Liver (tissue), 9 donors: ENCODE measurements around the gene DNPH1. TPM values are rescaled to one million over a fixed set of nuclear protein-coding genes. Genes with fewer than 3 reads are reported as not detected.

Experiments used
- DNase-seq: peaks from one replicate; pipeline ENCODE4 v3.0.0-alpha.2; 2017; ENCODE audit warnings: low spot score
- H3K27ac ChIP-seq, 2 donors: one replicate each; pipeline ENCODE4 v1.7.0; 2013; ENCODE audit warnings: inconsistent platforms in 2 of 2, low read length in 2 of 2, control low read depth in 1 of 2, low read depth in 1 of 2, mild to moderate bottlenecking in 1 of 2
- H3K27me3 ChIP-seq, 4 donors: one replicate each; pipeline versions ENCODE4 v1.6.1 to v1.7.0; 2013; ENCODE audit warnings: low read length in 3 of 4, inconsistent platforms in 1 of 4, mild to moderate bottlenecking in 1 of 4, moderate library complexity in 1 of 4; ENCODE audit not compliant: control insufficient read depth in 4 of 4, insufficient read depth in 4 of 4
- H3K36me3 ChIP-seq, 4 donors: one replicate each; pipeline versions ENCODE4 v1.6.1 to v1.7.0; 2013; ENCODE audit warnings: low read length in 3 of 4, mild to moderate bottlenecking in 3 of 4, low read depth in 1 of 4, moderate library complexity in 1 of 4; ENCODE audit not compliant: control insufficient read depth in 4 of 4, insufficient read depth in 3 of 4
- H3K4me1 ChIP-seq, 4 donors: one replicate each; pipeline versions ENCODE4 v1.6.1 to v1.7.0; 2013; ENCODE audit warnings: low read length in 3 of 4, mild to moderate bottlenecking in 3 of 4, moderate library complexity in 1 of 4; ENCODE audit not compliant: control insufficient read depth in 4 of 4, insufficient read depth in 4 of 4
- H3K4me3 ChIP-seq, 3 donors: one replicate each; pipeline versions ENCODE4 v1.6.1 to v1.7.0; 2013; ENCODE audit warnings: low read length in 3 of 3, control low read depth in 1 of 3, low read depth in 1 of 3, mild to moderate bottlenecking in 1 of 3
- H3K9ac ChIP-seq, 2 donors: one replicate each; pipeline ENCODE4 v1.7.0; 2013; ENCODE audit warnings: low read length in 2 of 2, mild to moderate bottlenecking in 2 of 2, moderate library complexity in 2 of 2, control low read depth in 1 of 2, low read depth in 1 of 2
- H3K9me3 ChIP-seq, 4 donors: one replicate each; pipeline versions ENCODE4 v1.6.1 to v1.7.0; 2013; ENCODE audit warnings: low read length in 3 of 4; ENCODE audit not compliant: control insufficient read depth in 4 of 4
- NR2F2 ChIP-seq: IDR thresholded peaks from 2 replicates; pipeline ENCODE4 v1.6.1; 2016; ENCODE audit warnings: antibody characterized with exemption
- SP1 ChIP-seq: IDR thresholded peaks from 2 replicates; pipeline ENCODE4 v1.6.1; 2018; ENCODE audit warnings: antibody characterized with exemption, mild to moderate bottlenecking
- WGBS: extraction: QIAGEN DNeasy Blood & Tissue Kit; methylation state at CpG from one replicate; pipeline ENCODE4 v1.1.7; 2013; 5-methylcytosine and 5-hydroxymethylcytosine counted together
- polyA plus RNA-seq, 2 donors: library from polyadenylated mRNA; stranded (reverse) in 1 of 2; unstranded in 1 of 2; fragments of 200-250 nt in 1 of 2; fragments of >200 nt in 1 of 2; fragmentation: Nextera tagmentation in 1 of 2; extraction: Ambion mirVana in 1 of 2; gene quantifications; one replicate each; pipeline versions ENCODE4 v1.2.1 to v1.2.3, GENCODE V29; 2013 to 2015
- total RNA-seq, 2 donors: library from RNA; depleted of rRNA; stranded (reverse); fragments of >200 nt; gene quantifications; one replicate each; pipeline ENCODE4 v1.2.3, GENCODE V29; 2014
- donor health status: healthy.
- donor health status: healthy.
- donor health status: healthy.
- donor health status: healthy.
- donor health status: healthy.

The DNPH1 gene
- total and polyA plus RNA-seq, 4 donors: 53.2 to 195 (median 103) TPM

DNA sequence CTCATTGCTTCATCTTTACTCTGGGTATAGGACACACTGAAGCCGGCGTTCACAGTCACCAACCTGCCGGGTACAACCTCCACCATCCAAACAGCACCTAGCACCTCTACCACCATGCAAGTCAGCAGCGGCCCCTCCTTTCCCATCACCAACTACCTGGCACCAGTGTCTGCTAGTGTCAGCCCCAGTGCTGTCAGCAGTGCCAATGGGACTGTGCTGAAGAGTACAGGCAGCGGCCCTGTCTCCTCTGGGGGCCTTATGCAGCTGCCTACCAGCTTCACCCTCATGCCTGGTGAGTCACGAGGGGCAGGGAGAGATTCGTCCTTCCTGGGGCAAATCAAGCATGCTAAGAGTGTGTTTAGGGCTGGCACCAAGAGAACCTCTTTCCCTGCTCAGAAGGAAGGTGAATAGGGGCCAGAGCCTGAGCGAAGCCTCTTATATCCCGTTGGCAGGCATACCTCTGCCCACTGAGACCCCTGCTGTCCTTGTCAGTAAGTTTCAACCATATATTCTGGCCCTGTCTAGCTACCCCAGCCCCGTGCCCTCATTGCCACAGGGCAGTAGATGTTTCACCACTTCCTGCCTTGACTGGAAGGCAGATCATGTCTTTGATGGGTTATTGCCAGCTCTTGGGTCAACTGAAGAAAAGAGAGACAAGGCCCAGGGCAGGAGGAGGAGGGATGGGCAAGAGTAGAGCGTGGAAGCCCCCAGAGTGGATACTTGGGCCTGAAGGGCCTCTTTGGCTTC, 53.4 kb downstream of the DNPH1 start:
- Histone ChIP-seq H3K9me3 (no peaks in the 10 kb centered on the region), H3K27me3 (no peaks in the 10 kb centered on the region), H3K27ac (peak overlapping the region; percentile 3 to 37), H3K4me3 (no peak overlapping the region), H3K4me1 (peaks cover 3 to 26% (median 18%) of the 10 kb centered on the region in 4 donors), H3K9ac (no peak overlapping the region), H3K36me3 (peaks cover 18 to 38% (median 34%) of the 10 kb centered on the region in 4 donors)
- WGBS: 95% methylated on average over 11 of the region's 11 CpGs
- TF ChIP-seq NR2F2 (no peak), SP1 (no peak)
- no peak for DNase-seq

Other genes starting within 250 kb of the DNPH1 start
- gene PPP2R5D, start 244.9 kb downstream of the DNPH1 start, total RNA-seq: 10 to 100 TPM; 12.9 to 13.9 TPM
- 10 to 100 TPM in 1 of 2 donors, 1 to 10 TPM in 1; 6.7 to 13.5 TPM for gene PPP2R5D, start 244.9 kb downstream of the DNPH1 start, polyA plus RNA-seq
- 10 to 100 TPM; 10.7 to 24.0 TPM for gene MEA1, start 215.5 kb downstream of the DNPH1 start, total RNA-seq
- 10 to 100 TPM; 37.2 to 50.3 TPM for gene MEA1, start 215.5 kb downstream of the DNPH1 start, polyA plus RNA-seq
- gene KLHDC3, start 215.2 kb downstream of the DNPH1 start, total RNA-seq: 10 to 100 TPM; 51.2 to 66.5 TPM
- gene KLHDC3, start 215.2 kb downstream of the DNPH1 start, polyA plus RNA-seq: 10 to 100 TPM; 30.9 to 49.9 TPM
- gene RRP36, start 207.9 kb downstream of the DNPH1 start, total RNA-seq: 10 to 100 TPM; 23.4 to 33.4 TPM
- 10 to 100 TPM; 26.0 to 26.4 TPM for gene RRP36, start 207.9 kb downstream of the DNPH1 start, polyA plus RNA-seq
- 10 to 100 TPM; 10.3 to 10.4 TPM for gene CUL7, start 175.6 kb downstream of the DNPH1 start, total RNA-seq
- gene CUL7, start 175.6 kb downstream of the DNPH1 start, polyA plus RNA-seq: 1 to 10 TPM; 2.2 to 5.2 TPM
- 10 to 100 TPM; 19.6 to 23.8 TPM for gene MRPL2, start 170.0 kb downstream of the DNPH1 start, total RNA-seq
- 10 to 100 TPM; 65.6 to 73.9 TPM for gene MRPL2, start 170.0 kb downstream of the DNPH1 start, polyA plus RNA-seq
- gene KLC4, start 169.8 kb downstream of the DNPH1 start, total RNA-seq: 10 to 100 TPM; 33.2 to 97.0 TPM
- gene KLC4, start 169.8 kb downstream of the DNPH1 start, polyA plus RNA-seq: 10 to 100 TPM; 44.4 to 47.4 TPM
- gene PTK7, start 153.2 kb downstream of the DNPH1 start, total RNA-seq: 10 to 100 TPM in 1 of 2 donors, 1 to 10 TPM in 1; 1.8 to 10.5 TPM
- under 1 TPM; 0.67 to 0.76 TPM for gene PTK7, start 153.2 kb downstream of the DNPH1 start, polyA plus RNA-seq
- gene SRF, start 58.2 kb downstream of the DNPH1 start, total RNA-seq: 10 to 100 TPM in 1 of 2 donors, 1 to 10 TPM in 1; 7.1 to 11.7 TPM
- 1 to 10 TPM; 2.0 to 7.1 TPM for gene SRF, start 58.2 kb downstream of the DNPH1 start, polyA plus RNA-seq
- gene CUL9, start 47.3 kb downstream of the DNPH1 start, total RNA-seq: 10 to 100 TPM in 1 of 2 donors, 1 to 10 TPM in 1; 7.5 to 21.8 TPM
- gene CUL9, start 47.3 kb downstream of the DNPH1 start, polyA plus RNA-seq: 1 to 10 TPM; 6.5 to 7.5 TPM
- 1 to 10 TPM in 1 of 2 donors, under 1 TPM in 1; 0.14 to 1.2 TPM for gene TTBK1, start 14.0 kb upstream of the DNPH1 start, total RNA-seq
- gene TTBK1, start 14.0 kb upstream of the DNPH1 start, polyA plus RNA-seq: under 1 TPM; 0.18 to 0.70 TPM
- gene SLC22A7, start 68.8 kb upstream of the DNPH1 start, total RNA-seq: 100 to 1,000 TPM; 143 to 495 TPM
- 100 to 1,000 TPM; 172 to 284 TPM for gene SLC22A7, start 68.8 kb upstream of the DNPH1 start, polyA plus RNA-seq
- gene CRIP3, start 79.3 kb upstream of the DNPH1 start, total RNA-seq: 1 to 10 TPM; 1.1 to 1.6 TPM
- gene CRIP3, start 79.3 kb upstream of the DNPH1 start, polyA plus RNA-seq: 1 to 10 TPM; 3.2 to 9.5 TPM
- 1 to 10 TPM; 4.4 to 9.1 TPM for gene ZNF318, start 140.2 kb upstream of the DNPH1 start, total RNA-seq
- 1 to 10 TPM; 3.6 to 4.0 TPM for gene ZNF318, start 140.2 kb upstream of the DNPH1 start, polyA plus RNA-seq
- 10 to 100 TPM in 1 of 2 donors, 1 to 10 TPM in 1; 5.3 to 10.6 TPM for gene ABCC10, start 198.1 kb upstream of the DNPH1 start, total RNA-seq
- 1 to 10 TPM; 3.9 to 4.9 TPM for gene ABCC10, start 198.1 kb upstream of the DNPH1 start, polyA plus RNA-seq
- 1 to 10 TPM in 1 of 2 donors, not detected in 1; 1.0 TPM for gene DLK2, start 226.1 kb upstream of the DNPH1 start, total RNA-seq
- under 1 TPM; 0.08 TPM for gene DLK2, start 226.1 kb upstream of the DNPH1 start, polyA plus RNA-seq
- gene TJAP1, start 248.1 kb upstream of the DNPH1 start, total RNA-seq: 10 to 100 TPM in 1 of 2 donors, 1 to 10 TPM in 1; 6.9 to 10.3 TPM
- 1 to 10 TPM; 6.9 to 8.8 TPM for gene TJAP1, start 248.1 kb upstream of the DNPH1 start, polyA plus RNA-seq